Measurements from ENCODE around the gene TSKS.

GRCh38 chr19:49699364-49699763, 63.7 kb downstream of the TSKS start:
- no peak for TF ChIP-seq EZH2 (IDR thresholded peaks at IDR 0.05; ENCODE audit: low read length)
- TF ChIP-seq CTCF (optimal IDR thresholded peaks at IDR 0.05 in 1 of 3, IDR thresholded peaks at IDR 0.05 in 1 of 3, conservative IDR thresholded peaks at IDR 0.05 in 1 of 3; ENCODE audit: extremely low read depth in 1 of 3, insufficient read depth in 2 of 3, low read length in 3 of 3) = no peak
